ENCODE measurements around the gene RPL32. TPM values are rescaled to one million over a fixed set of nuclear protein-coding genes. Genes with fewer than 3 reads are reported as not detected.

The RPL32 gene
- total RNA-seq, 8 experiments from 2014 or later = 1,574 to 2,688 (median 1,669) TPM

GRCh38 chr3:12822725-12823373, 18.5 kb downstream of the RPL32 start:
- Histone ChIP-seq H3K4me1 (replicated peaks in 1 of 2) (no peaks in the 10 kb centered on the region), H3K4me3 (no peak overlapping the region), H3K27ac (no peak overlapping the region)
- 23 to 90% (median 45%) methylated on average over 2 to 6 of the region's 8 CpGs; no CpG with 5 or more reads in 1 of the 10 experiments for WGBS, 10 experiments
- peak in 2 of 8 experiments; percentile 26 to 66 for ATAC-seq (replicated peaks in 6 of 8)
- in situ Hi-C loops (cut with MboI; ENCODE audit: low pct_unique_long_range_greater_than_20kb in 2 of 9, low sequenced_read_pairs in 9 of 9, unreplicated experiment in 9 of 9) = loop anchor here in 1 of 9 experiments (10.0 kb wide), 1 partner anchor 118 kb away; no protein-coding TSS in a partner anchor

GRCh38 chr3:12818773-12819172, 22.6 kb downstream of the RPL32 start:
- WGBS, 10 experiments = 29 to 100% (median 79%) methylated on average over 1 to 5 of the region's 5 CpGs; no CpG with 5 or more reads in 1 of the 10 experiments
- Histone ChIP-seq H3K4me1 (replicated peaks in 1 of 2) (no peaks in the 10 kb centered on the region), H3K4me3 (no peak overlapping the region), H3K27ac (no peak overlapping the region)
- no peak for ATAC-seq (replicated peaks in 6 of 8)
- in situ Hi-C loops (cut with MboI; ENCODE audit: low pct_unique_long_range_greater_than_20kb in 2 of 9, low sequenced_read_pairs in 9 of 9, unreplicated experiment in 9 of 9) = no loop called here

- Histone ChIP-seq H3K27ac (no peak overlapping the region), H3K4me3 (no peak overlapping the region), H3K4me1 (replicated peaks in 1 of 2) (no peaks in the 10 kb centered on the region)
- in situ Hi-C loops (cut with MboI; ENCODE audit: low pct_unique_long_range_greater_than_20kb in 2 of 9, low sequenced_read_pairs in 9 of 9, unreplicated experiment in 9 of 9) = no loop called here
- no peak for ATAC-seq (replicated peaks in 6 of 8)
- 45 to 100% (median 80%) methylated on average over 2 to 5 of the region's 8 CpGs; no CpG with 5 or more reads in 3 of the 10 experiments for WGBS, 10 experiments
Observed at GRCh38 chr3:12818273-12818672, 23.1 kb downstream of the RPL32 start.

- WGBS, 10 experiments = 60 to 93% (median 73%) methylated on average over 1 to 5 of the region's 16 CpGs; no CpG with 5 or more reads in 5 of the 10 experiments
- peak in 2 of 8 experiments; percentile 6 to 16 for ATAC-seq (replicated peaks in 6 of 8)
- Histone ChIP-seq H3K4me3 (no peak overlapping the region), H3K27ac (no peak overlapping the region), H3K4me1 (replicated peaks in 1 of 2) (no peaks in the 10 kb centered on the region)
- in situ Hi-C loops (cut with MboI; ENCODE audit: low pct_unique_long_range_greater_than_20kb in 2 of 9, low sequenced_read_pairs in 9 of 9, unreplicated experiment in 9 of 9) = no loop called here
Observed at GRCh38 chr3:12817343-12817710, 24.0 kb downstream of the RPL32 start.

- Histone ChIP-seq H3K27ac (no peak overlapping the region), H3K4me3 (no peak overlapping the region), H3K4me1 (replicated peaks in 1 of 2) (no peaks in the 10 kb centered on the region)
- peak in 3 of 8 experiments; percentile 9 to 17 (median 16) for ATAC-seq (replicated peaks in 6 of 8)
- in situ Hi-C loops (cut with MboI; ENCODE audit: low pct_unique_long_range_greater_than_20kb in 2 of 9, low sequenced_read_pairs in 9 of 9, unreplicated experiment in 9 of 9) = no loop called here
- 80 to 96% (median 91%) methylated on average over 1 to 10 of the region's 34 CpGs; no CpG with 5 or more reads in 6 of the 10 experiments for WGBS, 10 experiments
Observed at GRCh38 chr3:12816521-12817342, 24.6 kb downstream of the RPL32 start.

- 93% methylated on average over 5 to 6 of the region's 9 CpGs; no CpG with 5 or more reads in 8 of the 10 experiments for WGBS, 10 experiments
- H3K27ac ChIP-seq = no peak overlapping the region
- in situ Hi-C loops (cut with MboI; ENCODE audit: low pct_unique_long_range_greater_than_20kb in 2 of 9, low sequenced_read_pairs in 9 of 9, unreplicated experiment in 9 of 9) = no loop called here
- peaks cover 3 to 6% of the 10 kb centered on the region in 2 donors for H3K4me1 ChIP-seq (replicated peaks in 1 of 2)
- H3K4me3 ChIP-seq = no peak overlapping the region
- ATAC-seq (replicated peaks in 6 of 8) = peak in 1 of 8 experiments; percentile 11
Observed at GRCh38 chr3:12815719-12816118, 25.6 kb downstream of the RPL32 start.

- in situ Hi-C loops (cut with MboI; ENCODE audit: low pct_unique_long_range_greater_than_20kb in 2 of 9, low sequenced_read_pairs in 9 of 9, unreplicated experiment in 9 of 9) = no loop called here
- no peak overlapping the region for H3K27ac ChIP-seq
- no peak overlapping the region for H3K4me3 ChIP-seq
- peaks cover 6 to 9% of the 10 kb centered on the region in 2 donors for H3K4me1 ChIP-seq (replicated peaks in 1 of 2)
- WGBS, 10 experiments = 94 to 100% (median 100%) methylated on average over 2 to 15 of the region's 24 CpGs; no CpG with 5 or more reads in 7 of the 10 experiments
- no peak for ATAC-seq (replicated peaks in 6 of 8)
Observed at GRCh38 chr3:12815078-12815477, 26.3 kb downstream of the RPL32 start.

- Histone ChIP-seq H3K27ac (no peak overlapping the region), H3K4me3 (no peak overlapping the region), H3K4me1 (replicated peaks in 1 of 2) (peaks cover 10 to 15% of the 10 kb centered on the region in 2 donors)
- WGBS, 10 experiments = 48 to 100% (median 100%) methylated on average over 2 to 3 of the region's 6 CpGs; no CpG with 5 or more reads in 7 of the 10 experiments
- in situ Hi-C loops (cut with MboI; ENCODE audit: low pct_unique_long_range_greater_than_20kb in 2 of 9, low sequenced_read_pairs in 9 of 9, unreplicated experiment in 9 of 9) = no loop called here
- no peak for ATAC-seq (replicated peaks in 6 of 8)
Observed at GRCh38 chr3:12813967-12814366, 27.4 kb downstream of the RPL32 start.

- no peak overlapping the region for H3K27ac ChIP-seq
- 80 to 94% methylated on average over 2 of the region's 3 CpGs; no CpG with 5 or more reads in 8 of the 10 experiments for WGBS, 10 experiments
Observed at GRCh38 chr3:12812812-12813211, 28.6 kb downstream of the RPL32 start.

GRCh38 chr3:12810961-12811360, 30.4 kb downstream of the RPL32 start:
- Histone ChIP-seq H3K4me1 (replicated peaks in 1 of 2) (peaks cover 10 to 15% of the 10 kb centered on the region in 2 donors), H3K27ac (no peak overlapping the region), H3K4me3 (no peak overlapping the region)
- ATAC-seq (replicated peaks in 6 of 8) = no peak
- 69 to 71% methylated on average over 2 to 3 of the region's 5 CpGs; no CpG with 5 or more reads in 8 of the 10 experiments for WGBS, 10 experiments
- in situ Hi-C loops (cut with MboI; ENCODE audit: low pct_unique_long_range_greater_than_20kb in 2 of 9, low sequenced_read_pairs in 9 of 9, unreplicated experiment in 9 of 9) = no loop called here

More at GRCh38 chr3:12812812-12813211, 28.6 kb downstream of the RPL32 start:
- no peak overlapping the region for H3K4me3 ChIP-seq
- in situ Hi-C loops (cut with MboI; ENCODE audit: low pct_unique_long_range_greater_than_20kb in 2 of 9, low sequenced_read_pairs in 9 of 9, unreplicated experiment in 9 of 9) = no loop called here
- ATAC-seq (replicated peaks in 6 of 8) = no peak
- H3K4me1 ChIP-seq (replicated peaks in 1 of 2) = peaks cover 10 to 15% of the 10 kb centered on the region in 2 donors

GRCh38 chr3:12810013-12810780, 31.2 kb downstream of the RPL32 start:
- 0 to 20% (median 0%) methylated on average over 1 to 8 of the region's 50 CpGs; no CpG with 5 or more reads in 7 of the 10 experiments for WGBS, 10 experiments
- Histone ChIP-seq H3K4me1 (replicated peaks in 1 of 2) (peaks cover 10 to 15% of the 10 kb centered on the region in 2 donors), H3K27ac (peak overlapping the region; percentile 48 to 63), H3K4me3 (peak overlapping the region; percentile 49 to 70 (median 63))
- in situ Hi-C loops (cut with MboI; ENCODE audit: low pct_unique_long_range_greater_than_20kb in 2 of 9, low sequenced_read_pairs in 9 of 9, unreplicated experiment in 9 of 9) = no loop called here
- peak; percentile 95 to 97 (median 96) for ATAC-seq (replicated peaks in 6 of 8)

- Histone ChIP-seq H3K4me3 (peak overlapping the region; percentile 49 to 70 (median 63)), H3K27ac (peak overlapping the region; percentile 48 to 63), H3K4me1 (replicated peaks in 1 of 2) (peaks cover 10 to 15% of the 10 kb centered on the region in 2 donors)
- 73 to 100% (median 84%) methylated on average over 1 to 5 of the region's 5 CpGs; no CpG with 5 or more reads in 4 of the 10 experiments for WGBS, 10 experiments
- ATAC-seq (replicated peaks in 6 of 8) = no peak
- in situ Hi-C loops (cut with MboI; ENCODE audit: low pct_unique_long_range_greater_than_20kb in 2 of 9, low sequenced_read_pairs in 9 of 9, unreplicated experiment in 9 of 9) = no loop called here
Observed at GRCh38 chr3:12809435-12809834, 31.9 kb downstream of the RPL32 start.
